ENCODE measurements around the gene ZMYND15.
"Not testable (repeated sequence)": the region's sequence is repeated elsewhere in the genome, so short reads cannot be mapped to it uniquely, and the experiment has no call there.

Gene ZMYND15

GRCh38 chr17:4712526-4712925 is 27.1 kb upstream of the ZMYND15 start:
- H3K36me3 ChIP-seq (replicated peaks; ENCODE audit: low read depth, low read length), result no peaks in the 10 kb centered on the region
- peaks cover 12% of the 10 kb centered on the region for H3K4me1 ChIP-seq (ENCODE audit: low read length)
- no peaks in the 10 kb centered on the region for H3K27me3 ChIP-seq (ENCODE audit: low read depth, low read length)
- H3K4me3 ChIP-seq (ENCODE audit: low read length), result no peak overlapping the region
- no peak overlapping the region for H3K4me2 ChIP-seq (ENCODE audit: low read length)
- no peak overlapping the region for H3K9ac ChIP-seq (ENCODE audit: low read length)
- no peak overlapping the region for H2AFZ ChIP-seq (ENCODE audit: low read depth, low read length)
- H3K9me3 ChIP-seq (ENCODE audit: insufficient read depth, low read length), result no peaks in the 10 kb centered on the region
- H3K27ac ChIP-seq (ENCODE audit: low read length), result no peak overlapping the region
- peaks cover 18% of the 10 kb centered on the region for H3K79me2 ChIP-seq (ENCODE audit: low read length)
- no peaks in the 10 kb centered on the region for H4K20me1 ChIP-seq (ENCODE audit: insufficient read depth, low read length)
- no peak for TF ChIP-seq EZH2phosphoT487 (IDR thresholded peaks at IDR 0.05; ENCODE audit: low read depth)
- no peak for TF ChIP-seq CTCF (IDR thresholded peaks at IDR 0.05; ENCODE audit: low read depth, low read length)

GRCh38 chr17:4714340-4715062 is 25.1 kb upstream of the ZMYND15 start:
- H3K36me3 ChIP-seq (replicated peaks; ENCODE audit: low read depth, low read length); H2AFZ ChIP-seq (ENCODE audit: low read depth, low read length); H3K9me3 ChIP-seq (ENCODE audit: insufficient read depth, low read length); H4K20me1 ChIP-seq (ENCODE audit: insufficient read depth, low read length); H3K4me2 ChIP-seq (ENCODE audit: low read length); H3K27ac ChIP-seq (ENCODE audit: low read length); H3K27me3 ChIP-seq (ENCODE audit: low read depth, low read length); H3K9ac ChIP-seq (ENCODE audit: low read length); H3K4me3 ChIP-seq (ENCODE audit: low read length): not testable (repeated sequence)
- Histone ChIP-seq H3K4me1 (ENCODE audit: low read length) (peaks cover 12% of the 10 kb centered on the region), H3K79me2 (ENCODE audit: low read length) (peaks cover 18% of the 10 kb centered on the region)

GRCh38 chr17:4715063-4715744 is 24.4 kb upstream of the ZMYND15 start:
- Histone ChIP-seq H3K36me3 (replicated peaks; ENCODE audit: low read depth, low read length) (no peaks in the 10 kb centered on the region), H3K27ac (ENCODE audit: low read length) (no peak overlapping the region), H4K20me1 (ENCODE audit: insufficient read depth, low read length) (no peaks in the 10 kb centered on the region), H3K79me2 (ENCODE audit: low read length) (peaks cover 18% of the 10 kb centered on the region), H3K4me3 (ENCODE audit: low read length) (no peak overlapping the region), H3K9me3 (ENCODE audit: insufficient read depth, low read length) (no peaks in the 10 kb centered on the region), H3K4me1 (ENCODE audit: low read length) (peaks cover 9% of the 10 kb centered on the region), H3K9ac (ENCODE audit: low read length) (no peak overlapping the region), H2AFZ (ENCODE audit: low read depth, low read length) (no peak overlapping the region), H3K27me3 (ENCODE audit: low read depth, low read length) (no peaks in the 10 kb centered on the region), H3K4me2 (ENCODE audit: low read length) (no peak overlapping the region)
- TF ChIP-seq CTCF (IDR thresholded peaks at IDR 0.05; ENCODE audit: low read depth, low read length), result no peak
- no peak for TF ChIP-seq EZH2phosphoT487 (IDR thresholded peaks at IDR 0.05; ENCODE audit: low read depth)

- Histone ChIP-seq H3K4me1 (ENCODE audit: low read length) (peaks cover 9% of the 10 kb centered on the region), H3K4me2 (ENCODE audit: low read length) (no peak overlapping the region), H3K27me3 (ENCODE audit: low read depth, low read length) (no peaks in the 10 kb centered on the region), H3K79me2 (ENCODE audit: low read length) (peaks cover 16% of the 10 kb centered on the region), H3K9me3 (ENCODE audit: insufficient read depth, low read length) (no peaks in the 10 kb centered on the region), H3K36me3 (replicated peaks; ENCODE audit: low read depth, low read length) (no peaks in the 10 kb centered on the region), H4K20me1 (ENCODE audit: insufficient read depth, low read length) (no peaks in the 10 kb centered on the region), H2AFZ (ENCODE audit: low read depth, low read length) (no peak overlapping the region), H3K4me3 (ENCODE audit: low read length) (no peak overlapping the region), H3K9ac (ENCODE audit: low read length) (no peak overlapping the region), H3K27ac (ENCODE audit: low read length) (no peak overlapping the region)
- TF ChIP-seq CTCF (IDR thresholded peaks at IDR 0.05; ENCODE audit: low read depth, low read length), result no peak
- no peak for TF ChIP-seq EZH2phosphoT487 (IDR thresholded peaks at IDR 0.05; ENCODE audit: low read depth)
Observed at GRCh38 chr17:4716081-4716480, 23.6 kb upstream of the ZMYND15 start.
